ENCODE data around the gene NEK6. TPM values are rescaled to one million over a fixed set of nuclear protein-coding genes. Genes with fewer than 3 reads are reported as not detected.

NEK6 gene
- total and polyA plus RNA-seq, 4 donors: 19.0 to 86.2 (median 53.1) TPM

DNA sequence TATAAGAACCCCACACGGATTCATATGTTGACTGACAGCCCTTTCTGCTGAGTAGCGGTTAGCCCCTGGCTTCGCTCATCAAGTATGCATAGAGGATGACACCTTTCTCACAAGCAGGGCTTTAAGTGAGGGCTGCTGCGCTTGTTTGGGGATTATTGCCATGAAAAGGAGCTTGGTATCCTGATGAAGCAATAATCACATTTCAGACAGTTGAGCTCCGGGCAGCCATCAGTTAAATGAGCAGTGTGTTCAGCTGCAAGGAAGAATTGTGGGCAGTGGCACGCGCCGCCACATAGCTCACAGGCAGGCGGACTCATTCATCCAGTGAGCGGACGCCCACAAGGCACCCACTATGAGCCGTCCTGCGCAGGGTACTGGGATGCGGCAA, 77.6 kb downstream of the NEK6 start:
- Histone ChIP-seq H3K27ac (ENCODE audit: low read depth in 1 of 2, low read length in 1 of 2) (no peak overlapping the region), H3K4me1 (ENCODE audit: control insufficient read depth in 5 of 5, insufficient read depth in 5 of 5, low read length in 5 of 5) (no peaks in the 10 kb centered on the region), H3K27me3 (ENCODE audit: control insufficient read depth in 3 of 3, insufficient read depth in 3 of 3, low read length in 2 of 3) (no peaks in the 10 kb centered on the region), H3K4me3 (no peak overlapping the region), H3K9ac (ENCODE audit: insufficient read depth in 1 of 2, low read length in 2 of 2) (no peak overlapping the region), H3K9me3 (ENCODE audit: control insufficient read depth in 4 of 4, insufficient read depth in 3 of 4, low read length in 3 of 4) (peaks cover 0 to 4% (median 0%) of the 10 kb centered on the region in 4 donors), H3K36me3 (ENCODE audit: control insufficient read depth in 4 of 4, insufficient read depth in 4 of 4, low read length in 4 of 4) (peaks cover 0 to 53% (median 20%) of the 10 kb centered on the region in 4 donors)
- TF ChIP-seq, protein P1, sequence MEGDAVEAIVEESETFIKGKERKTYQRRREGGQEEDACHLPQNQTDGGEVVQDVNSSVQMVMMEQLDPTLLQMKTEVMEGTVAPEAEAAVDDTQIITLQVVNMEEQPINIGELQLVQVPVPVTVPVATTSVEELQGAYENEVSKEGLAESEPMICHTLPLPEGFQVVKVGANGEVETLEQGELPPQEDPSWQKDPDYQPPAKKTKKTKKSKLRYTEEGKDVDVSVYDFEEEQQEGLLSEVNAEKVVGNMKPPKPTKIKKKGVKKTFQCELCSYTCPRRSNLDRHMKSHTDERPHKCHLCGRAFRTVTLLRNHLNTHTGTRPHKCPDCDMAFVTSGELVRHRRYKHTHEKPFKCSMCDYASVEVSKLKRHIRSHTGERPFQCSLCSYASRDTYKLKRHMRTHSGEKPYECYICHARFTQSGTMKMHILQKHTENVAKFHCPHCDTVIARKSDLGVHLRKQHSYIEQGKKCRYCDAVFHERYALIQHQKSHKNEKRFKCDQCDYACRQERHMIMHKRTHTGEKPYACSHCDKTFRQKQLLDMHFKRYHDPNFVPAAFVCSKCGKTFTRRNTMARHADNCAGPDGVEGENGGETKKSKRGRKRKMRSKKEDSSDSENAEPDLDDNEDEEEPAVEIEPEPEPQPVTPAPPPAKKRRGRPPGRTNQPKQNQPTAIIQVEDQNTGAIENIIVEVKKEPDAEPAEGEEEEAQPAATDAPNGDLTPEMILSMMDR (IDR thresholded peaks at IDR 0.05; ENCODE audit: control extremely low read depth, extremely low read depth): no peak
- ATAC-seq (ENCODE audit: insufficient read depth, low FRiP score) (no peak), DNase-seq (no peak)
- 87 to 90% methylated on average over 14 of the region's 14 CpGs for WGBS, 2 donors

DNA sequence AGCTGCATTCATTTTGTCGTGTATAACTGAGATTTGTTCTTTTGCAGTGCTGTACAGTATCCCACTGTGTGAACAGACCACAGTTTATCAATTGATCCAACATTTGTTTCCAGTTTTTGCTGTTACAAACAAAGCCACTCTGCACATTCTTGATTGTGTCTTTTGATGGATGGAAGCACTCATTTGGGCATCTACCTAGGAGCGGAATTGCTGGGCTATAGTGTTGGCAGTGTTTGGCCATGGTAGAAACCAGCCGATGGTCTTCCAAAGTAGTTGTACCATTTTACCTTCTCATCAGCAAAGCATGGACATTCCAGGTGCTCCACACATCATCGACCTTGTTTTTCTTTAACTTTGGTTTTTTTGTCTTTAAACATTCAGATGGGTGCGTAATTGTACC, 79.8 kb downstream of the NEK6 start:
- no peak overlapping the region for H3K27ac ChIP-seq (ENCODE audit: low read depth in 1 of 2, low read length in 1 of 2)
- no peak for DNase-seq
- H3K36me3 ChIP-seq (ENCODE audit: control insufficient read depth in 4 of 4, insufficient read depth in 4 of 4, low read length in 4 of 4): peaks cover 0 to 50% (median 18%) of the 10 kb centered on the region in 4 donors
- no peak for ATAC-seq (ENCODE audit: insufficient read depth, low FRiP score)
- no peaks in the 10 kb centered on the region for H3K27me3 ChIP-seq (ENCODE audit: control insufficient read depth in 3 of 3, insufficient read depth in 3 of 3, low read length in 2 of 3)
- peaks cover 0 to 4% (median 1%) of the 10 kb centered on the region in 5 donors for H3K4me1 ChIP-seq (ENCODE audit: control insufficient read depth in 5 of 5, insufficient read depth in 5 of 5, low read length in 5 of 5)
- peaks cover 0 to 4% (median 0%) of the 10 kb centered on the region in 4 donors for H3K9me3 ChIP-seq (ENCODE audit: control insufficient read depth in 4 of 4, insufficient read depth in 3 of 4, low read length in 3 of 4)
- H3K9ac ChIP-seq (ENCODE audit: insufficient read depth in 1 of 2, low read length in 2 of 2): no peak overlapping the region
- WGBS, 2 donors: 99% methylated on average over 5 of the region's 5 CpGs
- TF ChIP-seq, protein P1 (IDR thresholded peaks at IDR 0.05; ENCODE audit: control extremely low read depth, extremely low read depth): no peak
- no peak overlapping the region for H3K4me3 ChIP-seq

DNA sequence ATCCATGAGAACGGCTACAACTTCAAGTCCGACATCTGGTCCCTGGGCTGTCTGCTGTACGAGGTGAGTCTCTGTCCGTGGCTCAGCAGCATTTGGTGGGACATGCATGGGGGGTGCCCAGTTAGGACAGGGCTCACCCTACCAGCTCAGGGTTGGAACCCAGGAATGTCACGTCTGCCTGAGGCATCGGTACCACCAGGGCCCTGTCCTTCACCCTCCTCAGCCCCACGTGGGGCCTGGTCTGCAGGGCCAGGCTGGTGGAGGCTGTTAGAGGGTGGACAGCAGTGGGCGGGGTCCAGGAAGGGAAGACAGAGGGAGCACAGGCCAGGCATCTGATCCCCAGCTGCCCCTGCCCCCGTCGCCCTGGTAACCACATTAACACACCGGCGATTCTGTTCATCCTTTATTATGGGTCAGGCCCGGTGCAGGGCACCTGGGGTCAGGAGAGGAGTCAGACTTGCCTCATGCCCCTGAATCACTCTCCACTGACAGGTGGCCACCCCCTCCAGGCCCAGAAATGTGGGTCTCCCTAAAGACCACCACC, 81.9 kb downstream of the NEK6 start:
- H3K27me3 ChIP-seq (ENCODE audit: control insufficient read depth in 3 of 3, insufficient read depth in 3 of 3, low read length in 2 of 3): no peaks in the 10 kb centered on the region
- ATAC-seq (ENCODE audit: insufficient read depth, low FRiP score) (no peak), DNase-seq (no peak)
- no peak overlapping the region for H3K4me3 ChIP-seq
- peaks cover 0 to 18% (median 7%) of the 10 kb centered on the region in 5 donors for H3K4me1 ChIP-seq (ENCODE audit: control insufficient read depth in 5 of 5, insufficient read depth in 5 of 5, low read length in 5 of 5)
- no peak overlapping the region for H3K27ac ChIP-seq (ENCODE audit: low read depth in 1 of 2, low read length in 1 of 2)
- WGBS, 2 donors: 88 to 96% methylated on average over 13 of the region's 13 CpGs
- H3K9me3 ChIP-seq (ENCODE audit: control insufficient read depth in 4 of 4, insufficient read depth in 3 of 4, low read length in 3 of 4): peaks cover 0 to 4% (median 0%) of the 10 kb centered on the region in 4 donors
- no peak overlapping the region for H3K9ac ChIP-seq (ENCODE audit: insufficient read depth in 1 of 2, low read length in 2 of 2)
- peaks cover 0 to 58% (median 18%) of the 10 kb centered on the region in 4 donors for H3K36me3 ChIP-seq (ENCODE audit: control insufficient read depth in 4 of 4, insufficient read depth in 4 of 4, low read length in 4 of 4)
- TF ChIP-seq, protein P1 (IDR thresholded peaks at IDR 0.05; ENCODE audit: control extremely low read depth, extremely low read depth): no peak
